Urinary bladder (tissue), 4 donors: ENCODE measurements around the gene METTL13. TPM values are rescaled to one million over a fixed set of nuclear protein-coding genes. Genes with fewer than 3 reads are reported as not detected.

Experiments
- DNase-seq: peaks from one replicate; pipeline ENCODE4 v3.0.0-alpha.2; 2015; ENCODE audit errors: extremely low spot score
- H3K27ac ChIP-seq: one replicate; pipeline ENCODE4 v1.5.1; 2013; ENCODE audit warnings: low read depth, mild to moderate bottlenecking, moderate library complexity
- H3K36me3 ChIP-seq: one replicate; pipeline ENCODE4 v1.6.1; 2013; ENCODE audit warnings: mild to moderate bottlenecking, moderate library complexity; ENCODE audit not compliant: insufficient read depth
- H3K4me1 ChIP-seq: one replicate; pipeline ENCODE4 v1.6.1; 2013; ENCODE audit warnings: mild to moderate bottlenecking, moderate library complexity; ENCODE audit not compliant: insufficient read depth
- H3K4me3 ChIP-seq: one replicate; pipeline ENCODE4 v1.5.1; 2013; ENCODE audit warnings: low read depth, low read length
- WGBS: extraction: QIAGEN DNeasy Blood & Tissue Kit; methylation state at CpG from one replicate; pipeline ENCODE4 v1.1.7; 2013; 5-methylcytosine and 5-hydroxymethylcytosine counted together
- polyA plus RNA-seq: library from polyadenylated mRNA; stranded (reverse); fragments of 200-250 nt; gene quantifications from one replicate; pipeline ENCODE4 v1.2.3, GENCODE V29; 2013
- total RNA-seq: library from RNA; depleted of rRNA; stranded (reverse); fragments of >200 nt; gene quantifications from one replicate; pipeline ENCODE4 v1.2.3, GENCODE V29; 2014
- donor health status: healthy with polysubstance abuse.
- donor health status: healthy.

METTL13 gene
- total and polyA plus RNA-seq, 2 donors: 14.9 to 22.1 TPM

- no peak for DNase-seq
- Histone ChIP-seq H3K36me3 (peaks cover 3% of the 10 kb centered on the region), H3K27ac (no peak overlapping the region), H3K4me3 (no peak overlapping the region), H3K4me1 (no peaks in the 10 kb centered on the region)
- WGBS: 68% methylated on average over 3 of the region's 3 CpGs
Measured at GRCh38 chr1:171800851-171801250, 19.4 kb downstream of the METTL13 start.

GRCh38 chr1:171801487-171801891, 20.0 kb downstream of the METTL13 start:
- WGBS: 4% methylated on average over 2 of the region's 2 CpGs
- no peaks in the 10 kb centered on the region for H3K36me3 ChIP-seq
- H3K4me1 ChIP-seq: no peaks in the 10 kb centered on the region
- DNase-seq: no peak
- H3K4me3 ChIP-seq: no peak overlapping the region
- H3K27ac ChIP-seq: no peak overlapping the region

- no peaks in the 10 kb centered on the region for H3K36me3 ChIP-seq
- no peak overlapping the region for H3K4me3 ChIP-seq
- DNase-seq: no peak
- H3K27ac ChIP-seq: no peak overlapping the region
- H3K4me1 ChIP-seq: no peaks in the 10 kb centered on the region
- 100% methylated on average over 3 of the region's 3 CpGs for WGBS
Measured at GRCh38 chr1:171802207-171802606, 20.7 kb downstream of the METTL13 start.

GRCh38 chr1:171803045-171803444, 21.6 kb downstream of the METTL13 start:
- Histone ChIP-seq H3K27ac (no peak overlapping the region), H3K36me3 (no peaks in the 10 kb centered on the region), H3K4me3 (no peak overlapping the region), H3K4me1 (no peaks in the 10 kb centered on the region)
- no peak for DNase-seq
- 31% methylated on average over 2 of the region's 2 CpGs for WGBS

- no peaks in the 10 kb centered on the region for H3K4me1 ChIP-seq
- WGBS: 95% methylated on average over 17 of the region's 17 CpGs
Measured at GRCh38 chr1:171803461-171804022, 22.1 kb downstream of the METTL13 start.

GRCh38 chr1:171805395-171806115, 24.1 kb downstream of the METTL13 start:
- Histone ChIP-seq H3K4me1 (no peaks in the 10 kb centered on the region), H3K36me3 (no peaks in the 10 kb centered on the region), H3K4me3 (no peak overlapping the region), H3K27ac (no peak overlapping the region)
- WGBS: 70% methylated on average over 9 of the region's 9 CpGs
- DNase-seq: no peak

More at GRCh38 chr1:171803461-171804022, 22.1 kb downstream of the METTL13 start:
- Histone ChIP-seq H3K36me3 (no peaks in the 10 kb centered on the region), H3K4me3 (no peak overlapping the region), H3K27ac (no peak overlapping the region)
- DNase-seq: no peak

- WGBS: 87% methylated on average over 4 of the region's 4 CpGs
- H3K36me3 ChIP-seq: no peaks in the 10 kb centered on the region
- no peak for DNase-seq
- no peaks in the 10 kb centered on the region for H3K4me1 ChIP-seq
- H3K27ac ChIP-seq: no peak overlapping the region
- no peak overlapping the region for H3K4me3 ChIP-seq
Measured at GRCh38 chr1:171807556-171807955, 26.1 kb downstream of the METTL13 start.

- H3K27ac ChIP-seq: no peak overlapping the region
- H3K36me3 ChIP-seq: no peaks in the 10 kb centered on the region
- H3K4me1 ChIP-seq: no peaks in the 10 kb centered on the region
- no peak overlapping the region for H3K4me3 ChIP-seq
- no peak for DNase-seq
- 77% methylated on average over 2 of the region's 2 CpGs for WGBS
Measured at GRCh38 chr1:171809834-171810233, 28.4 kb downstream of the METTL13 start.

- H3K4me3 ChIP-seq: no peak overlapping the region
- H3K36me3 ChIP-seq: no peaks in the 10 kb centered on the region
- no peak for DNase-seq
- no peak overlapping the region for H3K27ac ChIP-seq
- H3K4me1 ChIP-seq: no peaks in the 10 kb centered on the region
Measured at GRCh38 chr1:171811672-171812071, 30.2 kb downstream of the METTL13 start.

GRCh38 chr1:171814692-171815091, 33.2 kb downstream of the METTL13 start:
- Histone ChIP-seq H3K27ac (no peak overlapping the region), H3K36me3 (no peaks in the 10 kb centered on the region), H3K4me1 (no peaks in the 10 kb centered on the region), H3K4me3 (no peak overlapping the region)
- no peak for DNase-seq
- 43% methylated on average over 2 of the region's 2 CpGs for WGBS

- Histone ChIP-seq H3K27ac (no peak overlapping the region), H3K36me3 (no peaks in the 10 kb centered on the region), H3K4me1 (no peaks in the 10 kb centered on the region), H3K4me3 (no peak overlapping the region)
- 82% methylated on average over 3 of the region's 3 CpGs for WGBS
- DNase-seq: no peak
Measured at GRCh38 chr1:171816300-171816901, 34.9 kb downstream of the METTL13 start.

- no peak overlapping the region for H3K4me3 ChIP-seq
- no peak overlapping the region for H3K27ac ChIP-seq
- no peaks in the 10 kb centered on the region for H3K36me3 ChIP-seq
- WGBS: 15% methylated on average over 3 of the region's 3 CpGs
- no peak for DNase-seq
- no peaks in the 10 kb centered on the region for H3K4me1 ChIP-seq
Measured at GRCh38 chr1:171817511-171818265, 36.2 kb downstream of the METTL13 start.

- no peak overlapping the region for H3K27ac ChIP-seq
- DNase-seq: no peak
- WGBS: 40% methylated on average over 2 of the region's 2 CpGs
- H3K4me1 ChIP-seq: no peaks in the 10 kb centered on the region
- H3K36me3 ChIP-seq: no peaks in the 10 kb centered on the region
- no peak overlapping the region for H3K4me3 ChIP-seq
Measured at GRCh38 chr1:171819946-171820345, 38.5 kb downstream of the METTL13 start.

GRCh38 chr1:171826973-171827372, 45.5 kb downstream of the METTL13 start:
- Histone ChIP-seq H3K4me1 (no peaks in the 10 kb centered on the region), H3K4me3 (no peak overlapping the region), H3K36me3 (no peaks in the 10 kb centered on the region), H3K27ac (no peak overlapping the region)
- 58% methylated on average over 1 of the region's 1 CpG for WGBS
- no peak for DNase-seq
